OCI-LY7 (cell line): ENCODE results near the gene USP6NL. TPM values are rescaled to one million over a fixed set of nuclear protein-coding genes. Genes with fewer than 3 reads are reported as not detected.

Source experiments
- BruUV-seq: library from RNA; stranded (reverse); fragments of 400-500 nt; replicated peaks from 2 replicates; lab custom pipeline; 2021; lab: Mats Ljungman, UMichigan
- CTCF ChIA-PET: fragments of 300-600 bp; sonication (Branson Sonifier 250); formaldehyde crosslinking; loops from one replicate; lab custom pipeline; 2022; ENCODE audit warnings: antibody characterized with exemption; ENCODE audit not compliant: unreplicated experiment; lab: Charles Lee
- POLR2A ChIA-PET: fragments of 300-600 bp; sonication (Branson Sonifier 250); formaldehyde crosslinking; loops from one replicate; lab custom pipeline; 2022; ENCODE audit warnings: antibody characterized with exemption; lab: Charles Lee
- DNase-seq: peaks from one replicate; pipeline ENCODE4 v3.0.0-alpha.2; 2015; ENCODE audit warnings: low spot score
- H2AFZ ChIP-seq: fragments of 200-600 bp; sonication (generic), shearing (Covaris generic); 2 replicates; pipeline ENCODE4 v1.6.1; 2014; ENCODE audit warnings: mild to moderate bottlenecking, antibody characterized with exemption, low read length, moderate library complexity
- H3K27ac ChIP-seq: fragments of 200-600 bp; sonication (generic); 2 replicates; pipeline ENCODE4 v1.5.1; 2014; ENCODE audit warnings: mixed run types, low read depth, mild to moderate bottlenecking, moderate library complexity, low read length, inconsistent platforms; ENCODE audit not compliant: poor library complexity, severe bottlenecking
- H3K36me3 ChIP-seq: fragments of 200-600 bp; sonication (generic); 2 replicates; pipeline ENCODE4 v1.6.1; 2014; ENCODE audit warnings: mild to moderate bottlenecking, antibody characterized with exemption, low read length, moderate library complexity, mixed read lengths; ENCODE audit not compliant: insufficient read depth
- H3K4me1 ChIP-seq: fragments of 200-600 bp; sonication (generic); 2 replicates; pipeline ENCODE4 v1.5.1; 2014; ENCODE audit warnings: mild to moderate bottlenecking, low read length; ENCODE audit not compliant: insufficient read depth, poor library complexity, severe bottlenecking
- H3K4me2 ChIP-seq: fragments of 200-600 bp; sonication (generic); 2 replicates; pipeline ENCODE4 v1.6.1; 2014; ENCODE audit warnings: mild to moderate bottlenecking, low read length
- H3K4me3 ChIP-seq: fragments of 200-600 bp; sonication (generic); 2 replicates; pipeline ENCODE4 v1.5.1; 2014; ENCODE audit warnings: mild to moderate bottlenecking, low read depth, low read length; ENCODE audit not compliant: poor library complexity, severe bottlenecking
- H3K79me2 ChIP-seq: fragments of 200-600 bp; sonication (generic); 2 replicates; pipeline ENCODE4 v1.6.1; 2016; ENCODE audit warnings: low read depth, mild to moderate bottlenecking, low read length, moderate library complexity, mixed read lengths; ENCODE audit not compliant: insufficient read depth
- H3K9me2 ChIP-seq: fragments of 200-600 bp; sonication (generic); 2 replicates; pipeline ENCODE4 v1.6.1; 2016; ENCODE audit warnings: mild to moderate bottlenecking, low read length, mixed read lengths; ENCODE audit not compliant: insufficient read depth
- H3K9me3 ChIP-seq: fragments of 200-600 bp; sonication (generic); 2 replicates; pipeline ENCODE4 v1.6.1; 2014; ENCODE audit warnings: mild to moderate bottlenecking, mixed run types, low read length, mixed read lengths
- H4K20me1 ChIP-seq: fragments of 200-600 bp; sonication (generic); 2 replicates; pipeline ENCODE4 v1.6.1; 2014; ENCODE audit warnings: mild to moderate bottlenecking, antibody characterized with exemption, low read length, moderate library complexity, mixed read lengths; ENCODE audit not compliant: insufficient read depth
- EZH2phosphoT487 ChIP-seq: fragments of 200-600 bp; sonication (generic); IDR thresholded peaks from 2 replicates; pipeline ENCODE4 v1.6.1; 2018; ENCODE audit warnings: low read depth, borderline replicate concordance, mild to moderate bottlenecking, mixed run types, antibody characterized with exemption, low read length, moderate library complexity, mixed read lengths
- intact Hi-C: fragments of 100-400 bp; cut with micrococcal nuclease; formaldehyde crosslinking; loops from one replicate; pipeline ENCODE4 v1.10.0; 2022; ENCODE audit not compliant: unreplicated experiment
- total RNA-seq, 2 experiments: library from RNA; depleted of rRNA in 1 of 2; stranded (reverse); fragments of >200 nt in 1 of 2; shearing (Covaris generic) in 1 of 2; gene quantifications; 2 replicates each; pipeline ENCODE4 v1.2.3, GENCODE V29; 2014 to 2022
- TF ChIP-seq, protein P1 (sequence below): fragments of 200-600 bp; sonication (generic); conservative IDR thresholded peaks from 2 replicates; pipeline ENCODE4 v1.5.1; 2014; ENCODE audit warnings: mild to moderate bottlenecking, antibody characterized with exemption, low read length, moderate library complexity, mixed read lengths

Gene USP6NL
- total RNA-seq, 2 experiments from 2014 or later, result 41.7 to 59.7 TPM

DNA sequence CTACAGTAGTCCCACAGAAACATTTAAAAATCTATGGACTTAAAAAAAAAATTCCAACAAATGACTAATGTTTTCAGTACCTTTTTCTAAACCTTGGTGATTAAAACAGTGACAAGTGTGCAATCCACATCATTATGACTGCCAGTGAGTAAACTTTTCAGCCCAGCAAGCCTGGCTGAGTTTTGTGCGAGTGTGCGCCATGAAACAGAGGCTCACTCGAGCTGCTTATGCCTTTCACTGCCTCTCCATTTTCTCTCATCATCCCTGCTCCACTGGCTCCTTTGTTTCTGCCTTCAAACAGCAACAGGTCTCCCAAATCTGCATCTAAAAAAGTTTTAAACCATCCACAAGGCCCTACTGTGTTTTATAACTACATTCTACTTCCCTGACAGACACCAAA is 105.8 kb downstream of the USP6NL start:
- TF ChIP-seq, protein P1, sequence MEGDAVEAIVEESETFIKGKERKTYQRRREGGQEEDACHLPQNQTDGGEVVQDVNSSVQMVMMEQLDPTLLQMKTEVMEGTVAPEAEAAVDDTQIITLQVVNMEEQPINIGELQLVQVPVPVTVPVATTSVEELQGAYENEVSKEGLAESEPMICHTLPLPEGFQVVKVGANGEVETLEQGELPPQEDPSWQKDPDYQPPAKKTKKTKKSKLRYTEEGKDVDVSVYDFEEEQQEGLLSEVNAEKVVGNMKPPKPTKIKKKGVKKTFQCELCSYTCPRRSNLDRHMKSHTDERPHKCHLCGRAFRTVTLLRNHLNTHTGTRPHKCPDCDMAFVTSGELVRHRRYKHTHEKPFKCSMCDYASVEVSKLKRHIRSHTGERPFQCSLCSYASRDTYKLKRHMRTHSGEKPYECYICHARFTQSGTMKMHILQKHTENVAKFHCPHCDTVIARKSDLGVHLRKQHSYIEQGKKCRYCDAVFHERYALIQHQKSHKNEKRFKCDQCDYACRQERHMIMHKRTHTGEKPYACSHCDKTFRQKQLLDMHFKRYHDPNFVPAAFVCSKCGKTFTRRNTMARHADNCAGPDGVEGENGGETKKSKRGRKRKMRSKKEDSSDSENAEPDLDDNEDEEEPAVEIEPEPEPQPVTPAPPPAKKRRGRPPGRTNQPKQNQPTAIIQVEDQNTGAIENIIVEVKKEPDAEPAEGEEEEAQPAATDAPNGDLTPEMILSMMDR, result no peak
- TF ChIP-seq EZH2phosphoT487, result no peak
- Histone ChIP-seq H3K9me3 (no peaks in the 10 kb centered on the region), H3K27ac (no peak overlapping the region), H3K9me2 (no peaks in the 10 kb centered on the region), H3K79me2 (peaks cover 4% of the 10 kb centered on the region; the same call in 1 of the 2 replicates), H3K4me1 (no peaks in the 10 kb centered on the region), H3K4me2 (no peak overlapping the region), H3K4me3 (no peak overlapping the region), H3K36me3 (peaks cover 81% of the 10 kb centered on the region), H4K20me1 (no peaks in the 10 kb centered on the region), H2AFZ (no peak overlapping the region)
- no peak for DNase-seq
- CTCF ChIA-PET, result interaction anchor here (0.8 kb wide), 1 partner anchor 10 kb away, joined by 4 read pairs; no protein-coding TSS in a partner anchor
- intact Hi-C loops, result loop anchor here (10.0 kb wide), 1 partner anchor 469 kb away; no protein-coding TSS in a partner anchor
- BruUV-seq, result no TSS peak
- POLR2A ChIA-PET, result interaction anchor here (1.1 kb wide), 1 partner anchor 69 kb away, joined by 3 read pairs; no protein-coding TSS in a partner anchor

DNA sequence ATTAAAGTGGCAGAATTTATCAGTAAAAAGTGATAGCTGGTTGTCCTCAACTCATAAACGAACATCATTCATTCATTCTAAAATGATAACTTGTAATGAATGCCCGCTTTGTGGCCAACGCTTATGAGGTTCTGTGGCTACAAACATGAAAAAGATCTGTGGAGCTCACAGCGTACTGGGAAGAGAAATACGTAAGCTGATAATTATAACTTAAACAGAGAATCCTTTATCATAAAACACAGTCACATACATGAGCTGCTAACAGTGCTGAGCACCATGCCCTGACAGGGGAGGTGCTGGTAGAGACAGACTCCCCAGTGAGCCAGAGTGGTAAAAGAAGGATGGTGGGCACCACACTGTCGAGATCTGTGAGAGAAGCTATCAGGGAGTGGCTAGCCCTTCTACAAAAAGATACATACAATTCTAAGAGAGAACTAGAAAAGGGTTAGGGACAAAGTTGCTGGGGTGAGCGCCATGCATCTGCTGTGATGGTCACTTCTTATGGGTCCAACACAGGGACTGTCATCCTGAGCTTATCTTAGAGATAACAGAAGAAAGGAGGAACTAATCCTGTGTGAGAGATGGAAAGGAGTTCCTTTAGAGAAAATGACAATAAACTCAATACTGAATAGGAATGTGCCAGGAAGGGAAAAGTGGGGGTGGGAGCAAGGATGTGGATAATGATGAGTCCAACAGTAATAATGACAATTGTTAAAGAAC is 106.7 kb downstream of the USP6NL start:
- Histone ChIP-seq H2AFZ (no peak overlapping the region), H3K4me2 (no peak overlapping the region), H3K4me1 (no peaks in the 10 kb centered on the region), H3K9me3 (no peaks in the 10 kb centered on the region), H3K36me3 (peaks cover 87% of the 10 kb centered on the region), H3K27ac (no peak overlapping the region), H3K79me2 (peaks cover 4% of the 10 kb centered on the region; the same call in 1 of the 2 replicates), H3K4me3 (no peak overlapping the region), H4K20me1 (no peaks in the 10 kb centered on the region), H3K9me2 (no peaks in the 10 kb centered on the region)
- ChIA-PET CTCF (interaction anchor here (0.8 kb wide), 1 partner anchor 11 kb away, joined by 4 read pairs; no protein-coding TSS in a partner anchor), POLR2A (interaction anchor here (0.6 kb wide), 1 partner anchor 260 kb away, joined by 3 read pairs; no protein-coding TSS in a partner anchor)
- DNase-seq, result no peak
- TF ChIP-seq EZH2phosphoT487, result no peak
- TF ChIP-seq, protein P1, result no peak
- intact Hi-C loops, result loop anchor here (10.0 kb wide), 1 partner anchor 470 kb away; no protein-coding TSS in a partner anchor
- BruUV-seq, result no TSS peak

DNA sequence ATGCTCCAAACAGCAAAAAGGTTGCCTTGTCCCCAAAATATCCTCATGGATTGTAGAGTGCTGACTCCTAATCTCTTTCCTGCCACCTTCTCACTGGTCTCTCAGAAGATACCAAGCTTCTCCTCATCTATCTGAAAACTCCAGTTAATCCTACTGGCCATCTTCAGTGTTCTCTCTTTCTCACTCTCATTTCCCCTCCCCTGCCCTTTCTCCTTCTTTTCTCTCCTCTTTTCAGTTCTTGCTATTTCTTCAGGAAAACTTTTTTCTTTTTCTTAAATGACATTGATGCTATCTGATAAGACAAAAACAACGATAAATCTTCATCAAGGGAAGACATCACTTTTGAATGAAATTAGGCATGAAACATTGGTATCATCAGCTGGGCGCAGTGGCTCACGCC is 109.8 kb downstream of the USP6NL start:
- no peaks in the 10 kb centered on the region for H4K20me1 ChIP-seq
- no peaks in the 10 kb centered on the region for H3K4me1 ChIP-seq
- no peak overlapping the region for H2AFZ ChIP-seq
- H3K36me3 ChIP-seq, result peaks cover 77% of the 10 kb centered on the region
- no peak for DNase-seq
- TF ChIP-seq, protein P1, result no peak
- no peak for TF ChIP-seq EZH2phosphoT487
- no peak overlapping the region for H3K4me3 ChIP-seq
- BruUV-seq, result no TSS peak
- no peaks in the 10 kb centered on the region for H3K9me3 ChIP-seq
- no peak overlapping the region for H3K4me2 ChIP-seq
- H3K79me2 ChIP-seq, result peaks cover 4% of the 10 kb centered on the region; the same call in 1 of the 2 replicates
- H3K9me2 ChIP-seq, result no peaks in the 10 kb centered on the region
- ChIA-PET CTCF (no interaction called here), POLR2A (interaction anchor here (0.7 kb wide), 1 partner anchor 35 kb away, joined by 5 read pairs; no protein-coding TSS in a partner anchor)
- H3K27ac ChIP-seq, result no peak overlapping the region
- intact Hi-C loops, result loop anchor here (10.0 kb wide), 1 partner anchor 473 kb away; no protein-coding TSS in a partner anchor
